T1000 (cell line): Measurements from ENCODE around the gene GRM1.

Experiments
- DNase-seq: peaks from one replicate; lab custom pipeline; 2025; ENCODE audit warnings: mixed read lengths; lab: John Stamatoyannopoulos, UW

The GRM1 gene

DNA sequence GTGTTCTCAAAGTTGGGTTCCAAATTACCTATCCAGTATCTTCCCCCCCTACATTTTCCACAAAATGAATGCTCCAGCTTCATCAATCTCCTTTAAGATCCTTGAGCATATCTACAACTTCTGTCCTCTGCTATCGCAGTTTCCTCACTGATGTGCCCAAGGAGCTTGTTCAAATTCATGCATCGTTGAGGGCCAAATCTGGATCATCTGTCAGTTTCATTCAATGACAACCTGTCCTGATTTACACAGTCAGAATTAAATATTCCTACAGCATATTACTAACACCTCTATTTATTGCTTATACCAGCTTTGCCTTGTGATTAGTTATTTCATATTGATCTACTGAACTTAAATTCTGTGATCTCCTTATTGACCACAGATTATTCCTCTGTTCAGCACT lies 68.7 kb downstream of the GRM1 start:
- DNase-seq = no peak

DNA sequence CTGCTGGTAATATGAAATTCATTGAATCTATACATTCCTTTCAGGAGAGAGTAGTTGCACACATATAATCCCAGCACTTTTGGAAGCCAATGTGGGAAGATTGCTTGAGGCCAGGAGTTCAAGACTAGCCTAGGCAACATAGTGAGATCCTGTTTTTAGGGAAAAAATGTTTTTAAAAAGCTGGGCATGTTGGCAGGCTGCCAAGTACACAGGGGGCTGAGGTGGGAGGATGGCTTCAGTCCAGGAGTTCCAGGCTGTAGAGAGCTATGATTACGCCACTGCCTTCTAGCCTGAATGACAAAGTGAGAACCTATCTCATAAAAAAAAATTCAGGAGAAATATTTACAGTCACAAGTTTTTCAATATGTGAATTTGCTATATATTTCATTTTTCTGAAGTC lies 71.9 kb downstream of the GRM1 start:
- DNase-seq = no peak

DNA sequence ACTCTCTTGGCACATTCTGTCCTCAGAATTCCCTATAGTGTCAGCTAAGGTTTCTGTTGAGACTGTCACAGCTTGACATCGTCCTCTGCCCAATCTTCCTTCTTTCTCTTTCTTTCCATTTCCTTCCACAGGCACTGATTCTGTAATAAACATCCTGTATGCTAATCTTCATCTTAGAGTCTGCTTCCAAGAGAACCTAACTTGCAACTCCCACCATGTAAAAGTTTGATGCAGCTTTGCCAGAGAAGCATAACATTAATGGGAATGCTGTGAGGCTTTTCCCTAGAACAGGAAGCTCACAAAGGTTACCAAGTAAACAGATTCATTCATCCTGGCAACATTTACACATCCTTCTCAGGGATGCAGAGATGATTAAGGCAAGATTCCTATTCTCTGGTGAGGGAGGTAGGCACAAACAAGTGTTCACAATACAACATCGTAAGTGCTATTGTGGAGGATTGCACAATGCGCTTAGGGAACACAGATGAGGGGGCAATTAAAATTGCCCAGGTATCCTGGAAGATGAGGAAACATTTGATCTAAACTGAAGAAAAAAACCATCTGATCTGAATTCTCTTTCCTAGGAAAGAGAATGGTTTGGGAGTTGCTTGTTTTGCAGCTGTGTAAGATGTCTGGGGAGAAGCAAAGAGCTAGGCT lies 74.7 kb downstream of the GRM1 start:
- DNase-seq = no peak

DNA sequence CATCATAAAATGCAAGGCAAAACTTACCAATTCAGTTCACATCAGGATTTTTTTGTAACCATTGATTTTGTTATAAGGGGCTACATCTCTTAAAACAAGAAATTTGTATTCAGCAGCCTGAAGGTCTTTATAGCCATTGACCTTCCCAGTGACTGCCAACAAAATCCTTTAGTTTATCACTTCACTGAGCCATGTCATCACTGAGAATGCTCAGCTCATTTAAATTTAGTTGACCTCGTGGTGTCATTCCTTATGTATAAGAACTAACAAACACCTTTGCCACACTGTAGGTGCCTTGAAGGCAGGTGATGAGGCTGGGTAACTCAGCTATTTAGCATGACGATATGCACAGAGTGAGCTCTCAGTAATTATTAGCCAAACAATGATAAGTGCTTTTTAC lies 77.7 kb downstream of the GRM1 start:
- no peak for DNase-seq

DNA sequence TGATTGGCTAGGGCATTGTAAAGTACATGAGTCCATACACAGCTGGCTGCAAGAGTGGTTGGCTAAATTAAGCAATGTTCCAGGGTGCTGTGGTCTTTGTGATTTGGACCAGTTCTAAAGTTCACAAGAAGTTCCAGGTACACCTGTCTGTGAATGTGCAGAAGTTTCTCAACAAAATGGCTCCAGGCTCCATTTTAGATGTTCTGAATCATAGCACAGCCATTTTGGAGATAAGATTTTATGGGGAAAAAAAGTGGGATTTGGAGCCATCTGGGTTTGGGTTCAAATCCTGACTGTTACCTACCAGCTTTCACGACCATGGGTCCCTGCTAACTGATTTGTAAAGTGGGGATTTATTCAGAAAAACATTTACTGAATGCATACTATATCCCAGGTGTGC lies 82.1 kb downstream of the GRM1 start:
- no peak for DNase-seq

DNA sequence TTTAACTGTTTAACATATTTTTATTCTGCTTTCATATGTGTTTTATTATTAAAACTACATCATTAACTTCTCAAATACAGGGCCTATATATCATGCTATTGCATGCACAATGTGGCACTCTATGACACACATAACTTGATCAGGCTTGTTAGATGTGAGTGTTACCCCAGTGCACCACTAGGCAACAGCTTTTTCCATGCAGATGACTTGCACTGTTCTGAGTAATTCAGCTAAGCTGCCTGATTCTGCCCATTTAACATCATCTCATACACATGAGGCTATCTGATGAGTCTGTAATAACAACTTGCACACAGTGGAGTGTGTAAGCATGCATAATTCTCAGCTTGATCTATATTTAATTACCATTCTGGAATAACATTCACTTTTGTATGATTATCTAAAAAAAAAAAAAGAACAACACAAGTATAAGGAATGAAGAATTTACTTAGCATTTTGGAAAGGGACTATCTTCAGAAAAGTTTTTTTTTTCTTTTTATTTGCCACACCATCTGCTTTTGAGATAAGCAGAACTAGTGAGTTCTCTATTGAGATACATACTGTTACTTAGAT lies 83.1 kb downstream of the GRM1 start:
- DNase-seq = no peak

DNA sequence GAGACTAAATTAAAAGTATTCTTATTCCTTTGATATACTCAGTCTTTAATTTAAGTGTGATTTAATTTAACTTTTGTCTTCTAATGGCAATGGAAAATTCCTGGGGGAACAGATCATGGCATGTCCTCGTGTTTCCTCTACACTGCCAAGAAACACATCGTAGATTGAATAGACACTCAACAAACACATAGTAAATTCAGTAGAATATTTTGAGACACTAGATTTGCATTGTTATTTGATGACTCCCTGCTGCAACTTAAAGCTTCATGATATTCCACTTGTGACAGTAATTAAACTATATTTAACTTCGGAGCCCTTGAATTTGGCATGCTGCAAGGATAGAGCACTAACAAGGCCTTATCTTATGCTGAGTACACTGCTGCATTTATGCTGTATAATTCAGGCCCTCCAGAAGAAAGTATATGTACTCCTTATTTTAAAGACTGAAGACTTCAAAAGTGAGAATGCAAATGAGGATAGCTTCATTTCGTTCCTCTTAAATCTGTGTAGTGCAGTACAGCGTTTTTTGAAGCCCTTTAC lies 84.3 kb downstream of the GRM1 start:
- DNase-seq = no peak

DNA sequence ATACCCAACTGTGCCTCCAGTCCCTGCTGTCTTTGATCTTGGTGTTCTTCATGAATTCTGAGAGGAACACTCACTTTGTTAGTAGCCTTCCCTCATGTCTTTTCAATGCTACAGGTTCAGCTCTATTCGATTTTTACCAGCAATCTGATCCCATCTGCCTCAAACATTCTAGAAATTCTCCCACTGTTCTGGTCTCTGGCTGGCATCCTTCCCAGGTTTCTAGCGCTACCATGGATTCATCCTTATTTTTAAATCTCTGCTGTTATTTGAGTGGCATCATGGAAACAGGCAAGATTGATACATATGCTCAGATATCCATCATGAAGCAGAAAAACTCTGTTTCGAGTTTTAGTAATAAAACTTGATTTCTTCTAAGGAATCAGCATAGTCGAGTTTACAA lies 94.8 kb downstream of the GRM1 start:
- no peak for DNase-seq

DNA sequence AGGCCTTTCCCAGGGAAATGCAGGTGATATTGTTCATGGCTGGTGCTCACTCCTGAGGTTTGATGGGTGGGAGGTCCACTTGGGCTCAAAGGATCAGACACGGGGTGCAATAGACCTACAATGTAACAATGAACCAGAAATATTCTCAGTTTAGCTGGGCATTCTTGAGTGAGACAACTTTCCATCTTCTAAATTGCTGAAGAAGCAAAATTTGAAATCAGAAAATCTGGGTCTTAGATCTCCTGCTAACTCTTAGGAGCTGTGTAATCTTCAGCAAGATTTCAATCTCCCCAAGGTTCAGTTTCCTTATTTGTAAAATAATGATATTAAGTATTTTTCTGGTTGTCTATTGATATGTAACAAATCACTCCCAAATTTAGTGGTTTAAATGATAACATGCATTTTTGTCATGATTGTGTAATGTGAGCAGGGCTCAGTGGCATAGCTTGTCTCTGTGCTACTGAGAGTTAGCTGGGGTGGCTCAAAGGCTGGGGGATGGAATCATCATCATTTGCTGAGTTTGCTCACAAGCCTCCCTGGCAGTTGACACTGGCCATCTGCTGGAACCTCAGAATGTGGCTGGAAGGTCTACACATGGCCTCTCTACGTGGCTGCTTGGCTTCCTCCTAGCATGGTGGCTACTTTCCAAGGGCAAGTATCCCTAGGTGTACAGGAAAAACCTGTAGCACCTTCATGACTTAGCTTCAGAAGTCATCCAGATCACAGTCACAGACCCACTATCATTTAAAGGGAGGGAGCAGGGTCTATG lies 98.8 kb downstream of the GRM1 start:
- DNase-seq = no peak

DNA sequence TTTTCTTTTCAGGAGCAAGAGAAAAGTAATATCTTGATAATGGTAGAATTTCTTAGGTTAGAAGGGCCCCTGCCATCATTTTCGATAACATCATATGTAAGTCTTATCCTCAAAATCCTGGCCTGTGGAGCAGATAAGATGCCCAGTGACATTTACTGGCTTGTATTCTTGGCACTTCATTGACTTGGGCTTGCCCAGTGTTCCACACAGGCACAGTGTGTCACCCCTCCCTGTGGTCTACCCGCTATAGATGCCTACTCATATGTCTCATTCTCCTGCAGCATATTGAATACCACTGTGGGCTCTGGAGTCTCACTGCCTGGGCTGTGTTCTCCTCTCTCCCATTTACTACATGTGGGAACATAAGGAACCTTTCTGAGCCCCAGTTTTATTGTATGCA lies 105.0 kb downstream of the GRM1 start:
- DNase-seq = no peak

DNA sequence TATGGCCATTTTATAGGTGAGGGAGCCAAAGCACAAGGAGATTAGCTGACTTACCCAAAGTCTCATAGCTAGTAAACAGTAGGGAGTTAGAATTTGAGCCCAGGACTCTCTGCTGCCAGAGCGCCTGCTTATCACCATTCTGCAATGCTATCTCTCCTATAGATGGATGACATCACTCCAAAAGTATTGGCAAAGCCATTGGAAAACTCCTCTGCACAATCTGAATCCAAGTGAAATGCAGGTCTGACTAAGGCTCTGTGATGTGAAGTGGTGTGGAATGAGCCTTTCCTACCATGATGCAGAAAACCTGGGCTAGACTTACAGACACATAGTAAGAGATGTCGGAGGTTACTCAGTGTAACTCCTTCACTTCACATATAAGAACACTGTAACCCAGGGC lies 106.3 kb downstream of the GRM1 start:
- DNase-seq = no peak

DNA sequence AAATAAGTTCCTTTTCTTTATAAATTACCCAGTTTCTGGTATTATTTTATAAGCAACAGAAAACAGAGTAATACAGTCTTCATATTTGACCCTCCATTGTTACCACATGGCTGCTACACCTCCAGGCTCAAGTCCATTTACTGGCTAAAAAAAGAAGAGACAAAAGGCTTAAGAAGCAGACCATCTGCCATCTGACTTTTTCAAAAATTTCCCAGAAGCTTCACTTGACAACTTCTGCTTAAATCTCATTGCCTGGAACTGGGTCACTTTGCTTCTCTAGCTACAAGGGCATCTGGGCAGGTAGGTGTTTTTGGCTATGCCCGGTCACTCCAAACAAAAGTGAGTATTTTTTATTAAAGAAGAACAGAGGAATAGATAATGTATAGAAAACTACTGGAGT lies 118.0 kb downstream of the GRM1 start:
- DNase-seq = no peak

DNA sequence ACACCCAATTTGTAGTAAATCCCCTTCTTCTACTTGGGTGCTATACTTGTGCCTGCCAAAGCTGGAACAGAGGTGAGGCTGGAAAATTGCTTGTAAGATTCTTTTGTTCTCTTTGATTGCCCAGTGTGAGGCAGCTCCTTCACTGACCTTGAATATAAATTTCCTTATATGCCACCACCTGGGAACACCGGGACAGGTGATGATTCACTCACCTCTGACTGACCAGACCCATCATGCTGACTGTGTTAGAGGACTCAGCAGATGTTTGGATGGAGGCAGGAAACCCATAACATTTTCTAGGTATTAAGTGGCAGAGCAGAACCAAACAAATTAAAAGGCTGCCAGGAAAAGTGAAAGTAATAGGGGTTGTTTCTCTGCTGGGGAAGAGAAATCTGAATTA lies 120.9 kb downstream of the GRM1 start:
- no peak for DNase-seq

DNA sequence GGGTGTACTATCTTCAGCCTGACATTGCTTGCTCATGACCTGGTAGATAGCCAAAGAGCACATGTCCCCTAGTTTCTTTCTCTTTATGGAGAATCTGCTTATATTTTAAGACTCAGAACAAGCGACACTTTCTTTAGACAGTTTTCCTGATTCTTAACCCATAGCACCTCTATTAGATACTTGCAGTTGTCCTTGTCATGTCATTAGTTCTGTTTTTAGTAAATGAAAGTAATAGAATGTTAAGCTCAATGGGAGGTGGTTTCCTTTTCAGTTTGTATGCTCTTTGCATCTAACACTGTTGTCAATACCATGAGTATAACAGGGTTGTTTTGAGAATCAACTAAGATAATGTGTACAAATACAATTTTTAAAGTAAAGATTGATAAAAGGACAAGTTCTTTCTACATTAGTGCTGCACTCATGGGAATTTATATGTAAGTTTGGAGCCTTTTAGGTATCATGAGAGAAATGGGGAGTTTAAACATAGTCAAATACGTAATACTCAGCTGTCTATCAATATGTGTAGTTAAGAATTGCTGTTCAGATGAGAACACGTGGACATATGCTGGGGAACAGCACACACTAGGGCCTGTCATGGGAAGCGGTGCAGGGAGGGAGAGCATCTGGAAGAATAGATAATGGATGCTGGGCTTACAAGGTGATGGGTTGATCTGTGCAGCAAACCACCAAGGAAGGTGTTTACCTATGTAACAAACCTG lies 124.3 kb downstream of the GRM1 start:
- DNase-seq = no peak

DNA sequence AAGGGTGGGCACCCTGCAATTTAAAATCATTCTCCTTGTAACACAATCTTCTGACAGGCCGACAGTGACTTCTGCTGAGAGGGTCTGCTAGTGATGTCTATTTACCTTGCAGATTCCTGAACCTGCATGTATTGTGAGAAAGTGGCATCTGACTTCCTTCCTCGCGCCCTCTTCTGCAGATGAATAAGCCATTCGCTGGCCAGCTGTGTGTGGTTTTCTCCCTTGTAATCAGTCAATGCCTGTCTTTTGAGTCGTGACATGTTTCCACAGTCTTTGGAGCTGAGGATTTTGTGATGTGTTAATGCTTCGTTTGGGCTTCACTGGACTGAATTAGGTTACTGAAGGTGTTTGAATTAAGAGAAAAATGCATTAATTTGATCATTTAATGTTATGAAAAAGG lies 125.3 kb downstream of the GRM1 start:
- no peak for DNase-seq

DNA sequence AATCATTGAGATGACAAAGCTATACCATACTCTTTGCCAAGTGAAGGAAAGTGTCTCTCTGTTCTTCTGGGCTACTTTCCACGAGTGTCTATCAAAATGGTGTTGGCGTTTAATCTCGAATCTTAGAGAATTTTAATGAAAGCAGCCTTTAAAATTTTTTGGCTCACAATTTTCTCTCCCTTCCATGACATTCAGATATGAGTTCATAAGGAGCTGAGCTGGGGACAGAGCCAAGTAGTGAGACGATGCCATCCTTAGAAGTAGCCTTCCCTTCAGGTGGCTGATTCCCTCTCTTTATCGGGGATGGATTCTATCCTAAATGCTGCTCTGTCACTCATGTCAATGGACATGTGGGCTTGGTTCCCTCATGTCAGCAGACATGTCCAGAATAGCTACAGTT lies 132.8 kb downstream of the GRM1 start:
- DNase-seq = no peak

DNA sequence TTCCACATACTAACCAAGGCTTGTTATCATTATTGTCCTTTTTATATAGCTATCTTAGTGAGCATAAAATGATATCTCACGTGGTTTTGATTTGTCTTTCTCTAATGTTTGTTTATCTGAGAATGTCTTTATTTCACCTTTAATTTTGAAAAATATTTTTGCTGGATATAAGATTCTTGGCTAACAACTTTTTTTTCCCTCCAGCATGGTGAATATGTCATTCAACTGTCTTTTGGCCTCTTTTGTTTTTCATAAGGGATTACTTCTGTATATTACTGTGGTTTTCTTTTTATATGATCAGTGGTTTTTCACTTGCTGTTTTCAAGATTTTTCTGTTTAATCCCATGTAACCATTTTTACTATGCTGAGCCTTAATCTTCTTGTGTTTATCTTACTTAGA lies 141.0 kb downstream of the GRM1 start:
- no peak for DNase-seq

DNA sequence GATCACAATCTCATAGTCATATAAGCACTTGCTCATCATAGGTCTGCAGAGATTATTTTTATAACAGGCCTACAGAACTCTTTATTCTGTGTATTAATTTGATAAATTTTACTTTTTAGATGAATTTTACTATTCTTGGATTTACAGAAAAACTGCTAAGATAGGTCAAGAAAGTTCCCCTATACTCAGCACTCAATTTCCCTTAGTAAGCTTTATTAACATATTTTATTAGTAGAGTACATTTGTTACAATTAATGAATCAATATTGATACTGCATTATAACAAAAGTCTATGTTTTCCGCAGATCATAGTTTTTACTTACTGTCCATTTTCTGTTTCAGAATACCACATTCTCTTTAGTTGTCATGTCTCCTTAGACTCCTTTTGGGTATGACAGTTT lies 148.9 kb downstream of the GRM1 start:
- DNase-seq = no peak

DNA sequence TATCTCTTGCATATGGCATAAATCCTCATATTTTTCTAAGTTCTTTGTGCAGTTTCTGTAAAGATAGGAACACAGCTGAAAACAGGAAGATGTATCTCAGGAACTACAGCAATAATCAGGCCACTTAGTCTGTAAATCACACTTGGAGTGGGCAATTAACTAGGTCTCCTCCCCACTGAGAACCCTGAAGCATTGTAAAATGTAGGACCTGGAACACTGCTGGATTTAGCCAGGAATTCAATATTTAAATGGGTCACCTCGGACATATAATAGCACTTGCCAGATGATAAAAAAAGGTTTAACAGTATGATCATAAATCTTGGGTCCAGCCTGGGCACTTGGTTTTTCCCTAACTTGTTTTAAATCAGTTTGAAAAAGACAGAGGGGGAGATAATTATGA lies 155.0 kb downstream of the GRM1 start:
- no peak for DNase-seq

DNA sequence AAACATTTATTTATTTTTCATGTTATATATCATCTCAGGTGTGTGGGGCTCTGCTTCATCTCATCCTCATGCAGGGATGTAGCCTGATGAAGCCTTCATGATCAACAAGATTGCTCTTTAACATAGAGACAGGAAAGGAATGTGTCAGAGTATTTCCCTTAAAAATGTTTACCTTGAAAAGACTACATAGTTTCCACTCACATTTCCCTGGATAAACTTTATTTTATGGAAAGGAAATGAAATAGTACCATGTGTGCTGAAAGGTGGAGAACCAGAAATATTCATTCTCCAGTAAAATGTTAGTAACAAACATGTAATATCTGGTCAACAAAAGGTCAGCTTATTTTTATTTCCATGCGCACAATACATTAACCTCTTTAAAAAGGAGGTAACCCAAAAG lies 155.8 kb downstream of the GRM1 start:
- DNase-seq = no peak

DNA sequence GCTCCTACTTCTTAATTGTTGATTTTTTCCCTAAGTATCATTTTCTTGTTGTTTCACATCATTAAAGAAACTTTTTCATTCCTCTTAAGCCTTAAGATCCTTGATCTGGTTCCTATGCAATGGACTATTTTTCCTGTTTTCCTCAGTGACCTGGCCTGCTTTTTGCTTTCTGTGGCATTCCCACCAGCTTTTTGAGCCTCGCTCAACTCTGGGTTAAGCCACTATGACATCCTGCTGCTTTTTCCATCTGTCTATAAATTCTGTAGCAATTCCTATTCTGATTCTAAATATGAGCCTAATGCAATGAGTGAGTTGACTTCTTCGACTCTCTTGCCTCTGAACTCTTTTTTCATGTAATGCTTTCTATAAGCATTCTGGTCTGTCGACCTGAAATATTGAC lies 160.3 kb downstream of the GRM1 start:
- no peak for DNase-seq

DNA sequence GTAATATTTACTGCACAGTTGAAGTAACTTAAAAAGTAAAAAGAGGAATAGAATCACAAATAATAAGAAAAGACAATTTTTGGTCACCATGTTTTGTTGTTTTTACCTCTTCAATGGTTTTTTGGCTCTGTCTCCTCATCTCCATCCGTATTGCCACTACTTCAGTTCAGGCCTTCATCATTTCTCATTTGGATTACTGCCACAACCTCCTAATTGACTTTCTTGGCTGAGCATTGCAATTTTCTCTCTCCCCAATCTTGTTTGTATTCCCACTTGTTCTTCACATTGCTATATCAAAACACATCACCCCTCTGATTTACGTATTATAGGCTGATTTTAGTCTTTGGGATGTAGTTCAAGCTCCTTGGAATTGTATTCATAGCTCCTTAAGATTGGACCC lies 161.7 kb downstream of the GRM1 start:
- no peak for DNase-seq

DNA sequence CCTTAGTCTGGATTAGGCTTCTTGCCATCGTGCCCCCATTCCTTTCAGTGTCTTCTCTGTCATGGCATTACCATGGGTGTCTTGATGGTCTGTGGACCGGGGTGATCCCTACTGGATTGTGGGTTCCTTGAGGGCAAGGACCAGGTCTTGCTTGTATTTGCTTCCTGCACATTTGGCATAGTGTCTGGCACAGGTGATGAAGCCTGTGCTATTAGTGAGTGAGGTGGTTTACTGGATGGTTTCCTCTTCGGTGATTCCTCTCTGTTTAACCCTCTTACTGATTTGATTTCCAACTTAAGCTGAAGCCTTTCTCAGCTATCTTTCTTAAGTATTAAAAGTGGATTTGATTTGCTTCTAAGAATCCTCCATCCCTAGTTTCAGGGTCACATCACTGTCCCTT lies 162.3 kb downstream of the GRM1 start:
- no peak for DNase-seq
